ENCODE results near the gene OTOG. TPM values are rescaled to one million over a fixed set of nuclear protein-coding genes. Genes with fewer than 3 reads are reported as not detected.

Gene OTOG
- total RNA-seq, 1 donor from 2014 or later = not detected

- TF ChIP-seq CTCF (IDR thresholded peaks at IDR 0.05; ENCODE audit: insufficient read depth, low read length, poor library complexity, severe bottlenecking) = no peak
- no peak for DNase-seq (ENCODE audit: low read depth)
- Histone ChIP-seq H3K36me3 (ENCODE audit: control insufficient read depth, insufficient read depth, low read length) (no peaks in the 10 kb centered on the region), H3K4me3 (ENCODE audit: low read depth, low read length) (no peak overlapping the region), H3K27me3 (ENCODE audit: control insufficient read depth, insufficient read depth, low read length) (no peaks in the 10 kb centered on the region)
These were observed 31.9 kb downstream of the OTOG start for GRCh38 chr11:17578958-17579357.

GRCh38 chr11:17579451-17579850 lies 32.4 kb downstream of the OTOG start:
- Histone ChIP-seq H3K4me3 (ENCODE audit: low read depth, low read length) (no peak overlapping the region), H3K36me3 (ENCODE audit: control insufficient read depth, insufficient read depth, low read length) (no peaks in the 10 kb centered on the region), H3K27me3 (ENCODE audit: control insufficient read depth, insufficient read depth, low read length) (no peaks in the 10 kb centered on the region)
- DNase-seq (ENCODE audit: low read depth) = no peak
- TF ChIP-seq CTCF (IDR thresholded peaks at IDR 0.05; ENCODE audit: insufficient read depth, low read length, poor library complexity, severe bottlenecking) = no peak

GRCh38 chr11:17580271-17580670 lies 33.2 kb downstream of the OTOG start:
- TF ChIP-seq CTCF (IDR thresholded peaks at IDR 0.05; ENCODE audit: insufficient read depth, low read length, poor library complexity, severe bottlenecking) = no peak
- no peak for DNase-seq (ENCODE audit: low read depth)
- H3K4me3 ChIP-seq (ENCODE audit: low read depth, low read length) = no peak overlapping the region
- no peaks in the 10 kb centered on the region for H3K27me3 ChIP-seq (ENCODE audit: control insufficient read depth, insufficient read depth, low read length)
- no peaks in the 10 kb centered on the region for H3K36me3 ChIP-seq (ENCODE audit: control insufficient read depth, insufficient read depth, low read length)

- no peak overlapping the region for H3K4me3 ChIP-seq (ENCODE audit: low read depth, low read length)
- no peak for TF ChIP-seq CTCF (IDR thresholded peaks at IDR 0.05; ENCODE audit: insufficient read depth, low read length, poor library complexity, severe bottlenecking)
- DNase-seq (ENCODE audit: low read depth) = no peak
- H3K36me3 ChIP-seq (ENCODE audit: control insufficient read depth, insufficient read depth, low read length) = no peaks in the 10 kb centered on the region
- no peaks in the 10 kb centered on the region for H3K27me3 ChIP-seq (ENCODE audit: control insufficient read depth, insufficient read depth, low read length)
These were observed 34.1 kb downstream of the OTOG start for GRCh38 chr11:17581036-17581731.

GRCh38 chr11:17581732-17582053 lies 34.6 kb downstream of the OTOG start:
- no peak for TF ChIP-seq CTCF (IDR thresholded peaks at IDR 0.05; ENCODE audit: insufficient read depth, low read length, poor library complexity, severe bottlenecking)
- DNase-seq (ENCODE audit: low read depth) = no peak
- H3K4me3 ChIP-seq (ENCODE audit: low read depth, low read length) = no peak overlapping the region
- H3K36me3 ChIP-seq (ENCODE audit: control insufficient read depth, insufficient read depth, low read length) = no peaks in the 10 kb centered on the region
- no peaks in the 10 kb centered on the region for H3K27me3 ChIP-seq (ENCODE audit: control insufficient read depth, insufficient read depth, low read length)

Measured in kidney epithelial cell (primary cell).